Endothelial cell of umbilical vein (primary cell): ENCODE data around the gene INPP5K. TPM values are rescaled to one million over a fixed set of nuclear protein-coding genes. Genes with fewer than 3 reads are reported as not detected.

ENCODE experiments used
- BruUV-seq: library from RNA; stranded (reverse); fragments of 400-500 nt; replicated peaks from 2 replicates; lab custom pipeline; 2021; lab: Mats Ljungman, UMichigan
- CTCF ChIA-PET: fragments of 300-600, 350-600 bp; sonication (Branson Sonifier 250); formaldehyde crosslinking; loops from one replicate; lab custom pipeline; 2021; ENCODE audit warnings: antibody characterized with exemption, inconsistent platforms; lab: Charles Lee
- POLR2A ChIA-PET: fragments of 300-600, 350-600 bp; sonication (Branson Sonifier 250); formaldehyde crosslinking; loops from one replicate; lab custom pipeline; 2021; ENCODE audit warnings: antibody characterized with exemption, inconsistent platforms; lab: Charles Lee
- DNase-seq: peaks from one replicate; pipeline ENCODE4 v3.0.0-alpha.2; 2011; ENCODE audit warnings: low read depth, low spot score
- FAIRE-seq: peaks from 2 replicates; lab custom pipeline; 2011; peaks lifted over from hg19 to GRCh38; lab: Jason Lieb, UNC
- H2AFZ ChIP-seq: 2 replicates; pipeline ENCODE4 v1.6.0; 2012; ENCODE audit warnings: low read depth, low read length, control low read depth, inconsistent platforms
- H3K27ac ChIP-seq: 2 replicates; pipeline ENCODE4 v1.5.1; 2011; ENCODE audit warnings: low read depth, mild to moderate bottlenecking, control low read depth, low read length, moderate library complexity; ENCODE audit not compliant: insufficient read depth
- H3K27me3 ChIP-seq, 2 experiments: 2 replicates each; pipeline versions ENCODE4 v1.6.0 to v1.6.1; 2011; ENCODE audit warnings: low read length in 2 of 2, mixed read lengths in 1 of 2; ENCODE audit not compliant: control insufficient read depth in 2 of 2, insufficient read depth in 2 of 2
- H3K36me3 ChIP-seq, 2 experiments: 2 replicates in 1 of 2; 3 replicates in 1 of 2; pipeline ENCODE4 v1.5.1; 2011; ENCODE audit warnings: low read length in 2 of 2, mild to moderate bottlenecking in 1 of 2, moderate library complexity in 1 of 2; ENCODE audit not compliant: control insufficient read depth in 2 of 2, insufficient read depth in 2 of 2; ENCODE audit errors: extremely low read depth in 1 of 2
- H3K4me1 ChIP-seq: 3 replicates; pipeline ENCODE4 v1.5.1; 2011; ENCODE audit warnings: mild to moderate bottlenecking, low read length; ENCODE audit not compliant: control insufficient read depth, insufficient read depth; ENCODE audit errors: extremely low read depth
- H3K4me2 ChIP-seq: 2 replicates; pipeline ENCODE4 v1.6.1; 2011; ENCODE audit warnings: low read length, control low read depth, mixed read lengths; ENCODE audit not compliant: insufficient read depth
- H3K4me3 ChIP-seq, 3 experiments: fragments of 200-600 bp in 1 of 3; sonication (generic), shearing (Covaris generic) in 1 of 3; replicated peaks in 1 of 3; 2 replicates each; pipeline ENCODE4 v1.5.1; 2011 to 2016; ENCODE audit warnings: control low read depth in 3 of 3, low read length in 3 of 3, mild to moderate bottlenecking in 2 of 3, inconsistent platforms in 1 of 3, low read depth in 1 of 3, moderate library complexity in 1 of 3; ENCODE audit not compliant: insufficient read depth in 1 of 3
- H3K79me2 ChIP-seq: 2 replicates; pipeline ENCODE4 v1.6.0; 2012; ENCODE audit warnings: low read length, inconsistent platforms; ENCODE audit not compliant: control insufficient read depth, insufficient read depth
- H3K9ac ChIP-seq: replicated peaks from 2 replicates; pipeline ENCODE3; 2011; ENCODE audit warnings: low read length, control low read depth; ENCODE audit not compliant: insufficient read depth; ENCODE audit errors: extremely low read depth
- H3K9me1 ChIP-seq: replicated peaks from 3 replicates; pipeline ENCODE4 v1.6.0; 2011; ENCODE audit warnings: mild to moderate bottlenecking, low read length; ENCODE audit not compliant: control insufficient read depth, insufficient read depth; ENCODE audit errors: extremely low read depth
- H3K9me3 ChIP-seq: replicated peaks from 2 replicates; pipeline ENCODE4 v1.5.1; 2012; ENCODE audit warnings: low read length, inconsistent platforms; ENCODE audit not compliant: control insufficient read depth, insufficient read depth
- H4K20me1 ChIP-seq: replicated peaks from 2 replicates; pipeline ENCODE3; 2011; ENCODE audit warnings: mild to moderate bottlenecking, low read length; ENCODE audit not compliant: control insufficient read depth, insufficient read depth; ENCODE audit errors: extremely low read depth
- EZH2 ChIP-seq: IDR thresholded peaks from 2 replicates; pipeline ENCODE4 v1.6.1; 2012; ENCODE audit warnings: borderline replicate concordance, low read depth, mild to moderate bottlenecking, moderate library complexity, low read length, inconsistent platforms; ENCODE audit not compliant: severe bottlenecking
- FOS ChIP-seq: IDR thresholded peaks from 2 replicates; pipeline ENCODE4 v1.6.1; 2011; ENCODE audit warnings: mild to moderate bottlenecking, low read length, moderate library complexity, borderline replicate concordance; ENCODE audit not compliant: insufficient read depth
- GATA2 ChIP-seq: IDR thresholded peaks from 2 replicates; pipeline ENCODE4 v1.7.0; 2011; ENCODE audit warnings: low read depth, mild to moderate bottlenecking, moderate library complexity, mixed read lengths, low read length; ENCODE audit not compliant: insufficient read length, insufficient read depth
- JUN ChIP-seq: IDR thresholded peaks from 2 replicates; pipeline ENCODE4 v1.6.1; 2011; ENCODE audit warnings: borderline replicate concordance, low read depth; ENCODE audit not compliant: insufficient read length, insufficient read depth
- MYC ChIP-seq: IDR thresholded peaks from one replicate; pipeline ENCODE4 v1.6.1; 2011; ENCODE audit warnings: mild to moderate bottlenecking, low read depth, low read length
- POLR2A ChIP-seq: IDR thresholded peaks from 2 replicates; pipeline ENCODE4 v1.6.1; 2012; ENCODE audit warnings: low read depth, mild to moderate bottlenecking, control low read depth, low read length
- POLR2AphosphoS5 ChIP-seq: IDR thresholded peaks from 2 replicates; pipeline ENCODE4 v1.6.1; 2012; ENCODE audit warnings: low read depth, mild to moderate bottlenecking, control low read depth, low read length, moderate library complexity; ENCODE audit not compliant: insufficient read depth
- dilution Hi-C: fragments of 300-500 bp; cut with MboI; formaldehyde crosslinking; loops from one replicate; pipeline ENCODE4 v1.15.0; 2019; ENCODE audit warnings: low sequenced_read_pairs; ENCODE audit not compliant: extremely low pct_ligation_motif_present
- intact Hi-C: fragments of 100-400 bp; cut with micrococcal nuclease; formaldehyde crosslinking; loops from one replicate; pipeline ENCODE4 v1.10.0; 2022
- polyA plus RNA-seq, 4 experiments: library from polyadenylated mRNA; depleted of rRNA in 3 of 4; stranded (reverse) in 3 of 4; unstranded in 1 of 4; fragments of >200 nt; gene quantifications; 2 replicates each; pipeline versions ENCODE4 v1.2.1 to v1.2.3, GENCODE V29; 2011 to 2012; ENCODE audit warnings: missing spikeins in 1 of 4
- total RNA-seq: library from RNA; stranded (reverse); gene quantifications from 2 replicates; pipeline ENCODE4 v1.2.3, GENCODE V29; 2021
- TF ChIP-seq, protein P1 (sequence below): IDR thresholded peaks from 2 replicates; pipeline ENCODE4 v1.6.1; 2011; ENCODE audit not compliant: insufficient read depth, insufficient read length
- TF ChIP-seq, protein P2 (sequence below), 2 donors: IDR thresholded peaks; 1 replicate in 1 of 2; 2 replicates in 1 of 2; pipeline ENCODE4 v1.5.1; 2011; ENCODE audit warnings: low read length in 2 of 2, mild to moderate bottlenecking in 2 of 2, moderate library complexity in 2 of 2, control low read depth in 1 of 2, inconsistent platforms in 1 of 2, low read depth in 1 of 2; ENCODE audit not compliant: insufficient read depth in 1 of 2; ENCODE audit errors: extremely low read depth in 1 of 2

Gene INPP5K
- total and polyA plus RNA-seq, 2 donors (not counting 3 experiments of a cell fraction or from before 2014, with no cell fraction given), result 44.2 to 54.1 TPM

DNA sequence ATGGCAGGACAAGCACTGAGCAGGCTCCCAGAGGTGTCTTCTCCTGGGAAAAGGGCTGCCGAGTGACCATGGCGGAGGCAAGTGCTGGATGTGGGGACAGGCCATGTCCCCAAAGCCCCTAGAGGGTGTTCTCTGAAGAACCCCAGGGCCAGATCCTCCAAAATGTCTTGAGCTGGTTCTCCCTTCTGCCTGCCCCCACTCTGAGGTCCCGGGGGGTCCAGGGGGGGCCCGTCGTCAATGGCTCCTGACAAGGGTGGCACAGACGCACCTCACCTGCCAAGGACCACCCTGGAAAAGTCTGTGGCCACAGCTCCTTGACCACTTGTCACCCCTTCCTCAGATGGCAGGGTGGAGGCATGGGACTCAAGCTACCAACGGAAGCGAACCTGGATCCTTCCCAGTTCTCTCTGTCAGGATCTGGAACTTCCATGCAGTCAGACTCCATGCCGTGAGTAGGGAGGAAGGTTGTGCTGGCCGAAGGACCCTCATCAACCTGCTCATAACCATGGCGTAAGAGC, 21.6 kb downstream of the INPP5K start:
- ChIA-PET CTCF (interaction anchor here (2.6 to 3.4 kb wide), 3 partner anchors 10 to 129 kb away, joined by 11 to 18 read pairs (median 18); partner anchors contain the start of gene INPP5K), POLR2A (no interaction called here)
- Histone ChIP-seq H3K79me2 (peaks cover 17% of the 10 kb centered on the region), H3K4me1 (peaks cover 26% of the 10 kb centered on the region), H3K4me2 (no peak overlapping the region), H3K9me1 (no peaks in the 10 kb centered on the region), H3K27ac (no peak overlapping the region), H3K27me3 (no peaks in the 10 kb centered on the region), H3K36me3 (peaks cover 3 to 8% of the 10 kb centered on the region in 2 experiments), H3K9me3 (no peaks in the 10 kb centered on the region), H3K4me3 (no peak overlapping the region), H3K9ac (no peak overlapping the region), H2AFZ (no peak overlapping the region), H4K20me1 (no peaks in the 10 kb centered on the region)
- dilution Hi-C loops, result no loop called here
- FAIRE-seq (no peak), DNase-seq (no peak)
- TF ChIP-seq GATA2, result no peak
- no peak for TF ChIP-seq JUN
- TF ChIP-seq MYC, result no peak
- TF ChIP-seq, protein P1, sequence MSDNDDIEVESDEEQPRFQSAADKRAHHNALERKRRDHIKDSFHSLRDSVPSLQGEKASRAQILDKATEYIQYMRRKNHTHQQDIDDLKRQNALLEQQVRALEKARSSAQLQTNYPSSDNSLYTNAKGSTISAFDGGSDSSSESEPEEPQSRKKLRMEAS, result no peak
- TF ChIP-seq POLR2A, result no peak
- no peak for TF ChIP-seq POLR2AphosphoS5
- TF ChIP-seq FOS, result no peak
- TF ChIP-seq EZH2, result no peak
- TF ChIP-seq, protein P2, sequence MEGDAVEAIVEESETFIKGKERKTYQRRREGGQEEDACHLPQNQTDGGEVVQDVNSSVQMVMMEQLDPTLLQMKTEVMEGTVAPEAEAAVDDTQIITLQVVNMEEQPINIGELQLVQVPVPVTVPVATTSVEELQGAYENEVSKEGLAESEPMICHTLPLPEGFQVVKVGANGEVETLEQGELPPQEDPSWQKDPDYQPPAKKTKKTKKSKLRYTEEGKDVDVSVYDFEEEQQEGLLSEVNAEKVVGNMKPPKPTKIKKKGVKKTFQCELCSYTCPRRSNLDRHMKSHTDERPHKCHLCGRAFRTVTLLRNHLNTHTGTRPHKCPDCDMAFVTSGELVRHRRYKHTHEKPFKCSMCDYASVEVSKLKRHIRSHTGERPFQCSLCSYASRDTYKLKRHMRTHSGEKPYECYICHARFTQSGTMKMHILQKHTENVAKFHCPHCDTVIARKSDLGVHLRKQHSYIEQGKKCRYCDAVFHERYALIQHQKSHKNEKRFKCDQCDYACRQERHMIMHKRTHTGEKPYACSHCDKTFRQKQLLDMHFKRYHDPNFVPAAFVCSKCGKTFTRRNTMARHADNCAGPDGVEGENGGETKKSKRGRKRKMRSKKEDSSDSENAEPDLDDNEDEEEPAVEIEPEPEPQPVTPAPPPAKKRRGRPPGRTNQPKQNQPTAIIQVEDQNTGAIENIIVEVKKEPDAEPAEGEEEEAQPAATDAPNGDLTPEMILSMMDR (IDR thresholded peaks at IDR 0.05; ENCODE audit: extremely low read depth in 1 of 2, insufficient read depth in 1 of 2, low read depth in 1 of 2, low read length in 2 of 2), result no peak
- intact Hi-C loops, result no loop called here
- BruUV-seq, result no TSS peak
